ENCODE measurements around the gene APBA2.

Gene APBA2

DNA sequence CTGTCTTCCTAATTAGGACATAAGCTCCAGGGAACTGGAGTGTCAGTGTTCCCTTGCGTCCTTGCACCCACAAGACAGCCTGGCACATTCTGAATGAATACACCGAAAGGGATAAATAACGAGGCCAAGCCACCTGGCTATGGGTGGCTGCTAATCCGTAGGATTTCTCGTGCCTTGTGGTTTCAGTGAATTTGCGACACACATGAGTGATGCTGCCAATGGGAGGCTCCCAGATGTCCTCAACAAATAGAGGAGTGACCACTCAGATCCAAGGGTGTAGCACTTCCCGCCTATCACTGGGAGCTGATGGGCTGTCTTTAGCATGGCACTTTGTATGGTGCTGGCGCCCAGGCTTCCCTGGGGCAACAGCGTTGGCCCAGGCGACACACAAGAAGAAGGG lies 43.4 kb downstream of the APBA2 start:
- in situ Hi-C loops (cut with MboI; ENCODE audit: low pct_unique_long_range_greater_than_20kb, low sequenced_read_pairs), result loop anchor here (25.0 kb wide), 1 partner anchor 108 kb away; no protein-coding TSS in a partner anchor
- no peak for DNase-seq

DNA sequence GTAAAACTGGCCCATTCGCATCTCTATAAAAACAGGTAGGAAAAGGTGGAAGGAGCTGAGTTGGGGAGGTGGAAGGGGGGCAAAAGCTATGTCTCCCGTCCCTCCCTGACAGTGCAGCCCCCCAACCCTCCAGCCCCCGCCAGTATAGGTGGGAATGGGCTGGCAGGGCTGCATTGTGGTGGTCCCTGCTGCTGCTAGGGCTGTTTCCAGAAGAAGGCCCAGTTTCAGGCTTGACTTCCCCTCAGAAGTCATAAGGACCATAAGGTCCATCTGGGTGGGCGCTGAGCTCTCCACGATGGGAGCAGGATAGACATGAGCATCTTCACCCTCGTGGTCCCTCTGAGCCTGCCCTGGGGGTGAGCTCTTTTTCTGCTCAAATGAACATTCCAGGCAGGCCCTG lies 44.2 kb downstream of the APBA2 start:
- in situ Hi-C loops (cut with MboI; ENCODE audit: low pct_unique_long_range_greater_than_20kb, low sequenced_read_pairs), result loop anchor here (25.0 kb wide), 1 partner anchor 107 kb away; no protein-coding TSS in a partner anchor
- no peak for DNase-seq

DNA sequence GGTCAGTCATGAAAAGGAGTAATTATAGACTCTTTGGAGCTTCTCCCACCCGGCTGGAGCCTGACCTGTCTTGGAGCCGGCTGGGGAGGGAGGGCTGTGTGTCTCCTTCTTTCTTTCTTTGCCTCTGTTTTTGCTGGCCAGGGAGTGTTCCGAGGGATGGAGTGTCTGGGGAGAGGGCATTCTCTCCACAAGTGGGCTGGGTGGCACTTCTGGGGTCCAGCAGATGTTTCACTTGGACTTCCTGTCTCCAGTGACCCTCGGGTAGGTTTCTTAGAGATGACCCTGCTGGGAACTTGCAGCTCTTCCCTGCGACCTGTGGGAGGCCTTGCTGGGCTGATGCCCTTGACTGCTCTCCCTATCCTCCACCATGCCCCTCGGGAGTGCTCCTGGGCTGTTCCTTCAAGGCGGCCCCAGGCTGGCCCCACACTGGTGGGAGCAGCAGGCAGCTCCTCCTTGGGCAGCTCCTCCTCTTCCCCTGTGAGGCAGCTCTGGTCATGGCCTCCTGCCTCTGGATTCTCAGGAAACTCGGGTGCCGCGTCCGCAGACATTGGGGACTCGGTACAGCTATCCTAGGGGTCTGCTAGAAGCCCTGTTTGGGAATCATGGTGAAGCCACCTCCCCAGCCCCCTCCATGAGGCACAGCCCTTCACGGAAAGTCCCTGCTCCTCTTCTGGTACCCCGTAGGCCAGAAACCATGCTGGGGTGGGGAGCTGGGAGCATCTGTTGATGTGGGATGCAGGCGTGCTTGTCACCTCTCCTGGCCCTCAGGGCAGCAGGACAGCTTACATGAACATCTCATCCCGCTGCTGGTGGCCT lies 44.9 kb downstream of the APBA2 start:
- no peak for DNase-seq
- in situ Hi-C loops (cut with MboI; ENCODE audit: low pct_unique_long_range_greater_than_20kb, low sequenced_read_pairs), result loop anchor here (25.0 kb wide), 1 partner anchor 107 kb away; no protein-coding TSS in a partner anchor

DNA sequence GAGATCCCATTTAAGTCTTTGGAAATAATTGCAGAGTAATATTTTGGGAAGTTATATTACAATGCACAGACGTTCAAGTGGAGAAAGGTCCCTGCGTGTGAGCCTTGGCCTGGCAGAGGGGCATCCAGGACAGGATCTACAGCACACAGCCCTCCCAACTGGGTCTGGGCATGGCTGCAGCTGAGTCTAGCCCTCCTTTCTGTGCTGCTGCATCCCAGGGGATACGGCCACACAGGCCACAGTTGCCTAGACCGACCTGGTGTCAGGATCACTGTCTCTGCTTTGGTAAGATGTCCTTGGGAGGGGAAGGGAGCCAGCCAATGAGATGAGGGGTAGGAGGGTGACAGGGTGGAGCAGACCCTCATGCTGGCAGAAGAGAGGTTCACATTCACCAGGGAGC lies 46.1 kb downstream of the APBA2 start:
- DNase-seq, result no peak
- in situ Hi-C loops (cut with MboI; ENCODE audit: low pct_unique_long_range_greater_than_20kb, low sequenced_read_pairs), result loop anchor here (25.0 kb wide), 1 partner anchor 105 kb away; no protein-coding TSS in a partner anchor

DNA sequence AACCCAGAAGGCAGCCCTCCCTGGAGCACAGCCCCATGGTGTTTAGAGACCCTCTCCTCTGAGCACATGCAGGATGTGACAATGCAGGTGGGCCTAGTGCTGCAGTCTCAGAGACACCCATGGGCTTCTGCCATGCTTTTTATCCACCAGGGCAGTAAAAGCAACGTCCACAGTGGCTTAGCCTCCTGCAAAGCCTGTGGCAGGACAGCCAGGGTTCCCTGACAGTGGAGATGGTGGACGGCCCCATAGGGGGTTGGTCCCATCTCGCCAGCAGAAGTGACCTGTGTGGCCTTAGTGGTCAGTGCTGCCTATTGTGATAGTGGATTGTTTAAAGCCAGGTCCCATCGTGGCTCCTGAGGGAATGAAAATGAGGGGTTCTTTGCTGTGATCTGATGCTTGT lies 46.6 kb downstream of the APBA2 start:
- DNase-seq, result no peak
- in situ Hi-C loops (cut with MboI; ENCODE audit: low pct_unique_long_range_greater_than_20kb, low sequenced_read_pairs), result loop anchor here (25.0 kb wide), 1 partner anchor 105 kb away; no protein-coding TSS in a partner anchor

DNA sequence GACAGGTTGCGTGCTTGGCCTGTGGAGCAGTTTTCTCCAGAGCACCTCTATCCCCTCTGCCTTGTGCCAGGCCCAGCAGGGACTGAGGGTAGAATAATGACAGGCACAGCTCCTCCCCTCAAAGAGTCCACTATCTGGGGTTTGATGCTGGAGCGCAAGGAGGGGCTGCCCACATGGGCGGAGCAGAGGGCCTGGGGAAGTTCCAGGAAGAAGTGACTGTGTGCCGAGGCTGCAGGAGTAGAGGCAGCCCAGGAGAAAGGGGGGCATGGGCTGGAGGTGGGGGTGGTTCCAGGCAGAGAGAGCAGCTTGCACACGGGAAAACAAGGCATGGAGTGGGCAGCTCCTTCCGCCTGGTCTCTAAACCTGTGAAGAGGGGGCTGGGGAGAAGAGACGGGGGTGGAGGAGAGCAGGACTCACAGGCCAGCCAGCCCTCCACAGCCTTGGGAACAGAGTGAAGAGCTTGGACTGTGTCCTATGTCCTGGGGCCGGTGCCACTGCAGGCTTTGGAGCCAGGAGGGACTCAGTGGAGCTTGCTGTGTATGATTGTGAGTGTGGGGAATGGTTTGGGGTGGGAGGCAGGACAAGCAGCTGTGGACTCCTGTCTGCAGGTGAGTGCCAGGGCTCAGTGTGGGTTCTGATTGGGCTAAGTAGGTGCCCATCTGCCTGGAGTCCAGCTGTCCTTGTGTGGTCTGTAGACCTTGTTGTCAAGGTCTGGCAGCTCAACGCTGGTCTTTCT lies 48.1 kb downstream of the APBA2 start:
- no peak for DNase-seq
- in situ Hi-C loops (cut with MboI; ENCODE audit: low pct_unique_long_range_greater_than_20kb, low sequenced_read_pairs), result loop anchor here (25.0 kb wide), 1 partner anchor 103 kb away; no protein-coding TSS in a partner anchor

DNA sequence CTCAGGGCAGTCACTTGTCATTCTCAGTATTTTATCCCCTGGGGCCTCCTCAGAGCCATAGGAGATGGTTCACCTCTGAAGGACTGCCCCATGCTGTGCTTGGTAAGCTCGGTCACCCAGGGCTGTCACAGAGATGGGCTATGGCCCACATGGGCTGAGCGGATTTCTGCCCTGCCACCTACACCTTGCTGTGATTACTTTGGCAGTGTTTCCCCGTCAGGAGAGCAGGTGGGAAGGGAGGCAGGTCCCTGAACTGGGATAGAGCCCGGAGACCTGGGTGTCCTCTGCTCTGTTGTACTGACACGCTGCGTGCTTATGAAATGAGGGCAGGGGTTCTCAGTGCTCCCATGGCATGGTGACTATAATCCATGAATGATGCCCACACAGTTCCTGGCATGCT lies 48.9 kb downstream of the APBA2 start:
- DNase-seq, result no peak
- in situ Hi-C loops (cut with MboI; ENCODE audit: low pct_unique_long_range_greater_than_20kb, low sequenced_read_pairs), result loop anchor here (25.0 kb wide), 1 partner anchor 103 kb away; no protein-coding TSS in a partner anchor

DNA sequence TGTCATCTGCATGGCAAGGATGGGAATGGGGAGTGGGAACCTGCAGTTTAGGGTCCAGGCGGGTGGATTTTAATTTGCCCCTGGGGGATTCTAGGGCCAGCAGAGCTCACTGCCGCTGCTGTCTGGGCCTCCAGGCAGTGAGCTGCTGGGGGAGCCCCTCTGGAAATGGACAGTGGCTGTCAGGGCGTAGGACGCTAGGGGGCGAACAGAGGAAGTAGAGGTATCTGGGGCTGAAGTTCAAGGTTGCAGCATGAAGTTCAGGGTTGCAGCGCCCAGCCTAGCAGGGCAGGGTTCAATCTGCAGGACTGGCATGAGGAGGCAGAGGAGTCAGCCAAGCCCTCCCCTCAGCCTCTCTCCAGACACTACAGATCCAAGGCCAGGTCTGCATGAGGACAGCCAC lies 49.5 kb downstream of the APBA2 start:
- DNase-seq, result peak; percentile 47

DNA sequence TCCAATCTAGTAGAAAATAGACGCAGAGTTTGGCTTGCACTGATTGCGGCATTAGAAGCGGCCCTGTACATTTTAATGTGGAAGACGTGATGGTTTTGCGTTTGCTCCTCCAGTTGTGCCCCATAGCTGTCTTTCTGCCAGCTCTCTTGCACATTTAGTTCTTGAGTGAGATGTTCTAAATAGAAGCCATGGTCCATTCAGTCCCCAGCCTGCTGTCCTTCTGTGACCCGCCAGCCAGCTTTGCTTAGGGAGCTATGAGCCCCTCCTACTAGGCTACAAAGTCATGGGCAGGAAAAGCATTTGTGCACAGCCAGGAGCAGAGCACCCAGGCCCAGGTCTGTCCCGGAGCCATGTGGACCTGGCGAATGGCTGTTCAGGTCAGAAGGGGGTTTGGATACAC lies 50.3 kb downstream of the APBA2 start:
- no peak for DNase-seq
- in situ Hi-C loops (cut with MboI; ENCODE audit: low pct_unique_long_range_greater_than_20kb, low sequenced_read_pairs), result loop anchor here (25.0 kb wide), 1 partner anchor 101 kb away; no protein-coding TSS in a partner anchor

More for the DNA sequence above, 49.5 kb downstream of the APBA2 start:
- in situ Hi-C loops (cut with MboI; ENCODE audit: low pct_unique_long_range_greater_than_20kb, low sequenced_read_pairs), result loop anchor here (25.0 kb wide), 1 partner anchor 102 kb away; no protein-coding TSS in a partner anchor

DNA sequence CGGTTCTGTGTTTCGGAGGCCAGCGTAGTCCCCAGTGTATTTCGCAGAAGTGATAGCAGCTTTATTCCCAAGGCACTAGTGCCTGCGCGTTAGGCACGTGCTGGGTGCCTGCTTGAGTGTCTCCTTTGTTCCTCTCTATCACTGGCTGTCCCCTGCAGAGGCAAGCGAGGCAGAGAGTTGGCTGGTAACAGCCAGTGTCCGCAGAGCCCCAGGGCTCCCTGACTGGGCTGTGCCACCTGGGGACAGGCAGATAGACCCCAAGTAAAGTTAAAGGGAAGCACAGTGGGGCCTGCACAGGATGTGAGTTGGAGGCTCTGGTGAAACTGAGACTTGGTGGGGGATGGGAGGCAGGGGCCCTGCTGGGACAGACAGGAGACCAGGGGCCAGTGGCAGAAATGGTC lies 50.7 kb downstream of the APBA2 start:
- in situ Hi-C loops (cut with MboI; ENCODE audit: low pct_unique_long_range_greater_than_20kb, low sequenced_read_pairs), result loop anchor here (25.0 kb wide), 1 partner anchor 101 kb away; no protein-coding TSS in a partner anchor

DNA sequence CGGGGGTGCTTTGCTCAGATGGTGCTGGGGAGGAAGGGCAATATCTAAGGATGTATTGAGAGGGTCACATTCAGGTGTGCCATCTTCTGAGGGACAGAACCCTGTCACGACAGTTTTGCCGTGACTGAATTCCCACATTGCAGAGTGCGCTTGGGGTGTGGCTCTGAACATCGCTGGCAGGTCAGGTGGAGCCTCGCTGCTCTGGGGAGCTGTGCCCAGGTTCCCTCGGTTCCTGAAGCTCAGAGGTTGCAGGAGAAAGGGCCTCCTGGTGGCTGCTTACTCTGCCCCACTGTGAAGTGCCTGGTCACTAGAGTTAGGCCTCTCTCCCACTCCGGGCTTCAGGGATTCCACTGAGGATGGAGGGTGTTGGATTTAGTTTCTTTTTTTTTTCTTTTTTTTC lies 51.5 kb downstream of the APBA2 start:
- DNase-seq, result no peak
- in situ Hi-C loops (cut with MboI; ENCODE audit: low pct_unique_long_range_greater_than_20kb, low sequenced_read_pairs), result loop anchor here (25.0 kb wide), 1 partner anchor 100 kb away; no protein-coding TSS in a partner anchor

More for the DNA sequence above, 50.7 kb downstream of the APBA2 start:
- no peak for DNase-seq

DNA sequence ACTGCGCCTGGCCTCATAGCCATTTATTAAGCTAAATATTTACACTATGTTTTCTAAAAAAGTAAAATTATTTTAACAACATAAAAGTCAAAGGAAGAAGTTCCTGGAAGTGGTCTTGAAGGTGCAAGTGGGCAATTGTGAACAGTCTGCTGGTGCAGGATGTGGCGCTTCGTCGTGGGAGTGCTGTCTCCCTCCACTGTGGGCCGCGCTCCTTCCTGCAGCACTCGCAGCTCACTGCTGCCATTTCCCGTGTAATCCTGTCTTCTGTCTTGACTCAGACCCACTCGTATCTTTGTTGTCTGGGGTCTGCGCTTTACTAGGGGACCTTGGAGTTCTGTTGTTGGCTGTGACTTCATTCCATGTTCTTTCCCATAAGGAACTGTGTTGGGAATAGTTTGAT lies 56.3 kb downstream of the APBA2 start:
- in situ Hi-C loops (cut with MboI; ENCODE audit: low pct_unique_long_range_greater_than_20kb, low sequenced_read_pairs), result loop anchor here (25.0 kb wide), 1 partner anchor 95 kb away; no protein-coding TSS in a partner anchor
- no peak for DNase-seq

DNA sequence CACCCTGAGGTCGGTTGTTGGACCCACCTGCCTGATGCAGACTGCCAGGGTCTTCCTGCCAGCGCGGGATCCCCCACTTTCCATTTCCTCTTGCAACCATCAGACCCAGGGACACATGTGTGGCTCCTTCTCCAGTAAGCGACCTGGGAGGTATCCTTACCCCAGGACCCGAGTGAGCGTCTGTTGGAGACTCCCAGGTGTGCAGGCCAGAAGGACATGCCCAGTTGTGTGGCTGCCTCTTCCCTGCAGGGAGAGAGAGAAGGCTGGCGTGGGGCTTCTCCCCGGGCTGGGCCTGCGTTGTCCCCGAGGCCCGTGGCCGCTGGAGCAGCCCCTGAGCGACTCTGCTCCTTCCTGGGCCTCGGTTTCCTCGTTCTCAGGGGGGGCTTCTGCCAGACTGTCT lies 56.8 kb downstream of the APBA2 start:
- DNase-seq, result no peak
- in situ Hi-C loops (cut with MboI; ENCODE audit: low pct_unique_long_range_greater_than_20kb, low sequenced_read_pairs), result loop anchor here (25.0 kb wide), 1 partner anchor 95 kb away; no protein-coding TSS in a partner anchor

DNA sequence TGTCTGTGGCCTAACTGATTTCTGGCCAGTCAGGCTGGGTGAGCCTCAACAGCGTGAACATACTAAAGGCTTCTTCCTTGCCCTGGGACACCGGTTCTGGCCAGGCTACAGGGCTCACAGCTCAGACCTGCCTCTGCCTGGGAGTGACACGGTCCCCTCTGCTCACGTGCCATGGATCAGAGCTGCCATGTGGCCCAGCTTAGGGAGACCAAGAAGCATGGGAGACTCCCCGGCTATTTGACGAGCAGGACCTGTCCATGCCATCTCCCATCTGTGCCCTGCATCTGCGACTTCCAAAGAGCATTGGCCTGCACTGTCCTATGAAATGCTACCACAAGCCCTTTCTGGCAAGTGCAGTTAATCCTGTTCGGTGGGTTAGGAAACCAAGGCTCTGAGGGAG lies 57.4 kb downstream of the APBA2 start:
- DNase-seq, result no peak
- in situ Hi-C loops (cut with MboI; ENCODE audit: low pct_unique_long_range_greater_than_20kb, low sequenced_read_pairs), result loop anchor here (25.0 kb wide), 1 partner anchor 94 kb away; no protein-coding TSS in a partner anchor

DNA sequence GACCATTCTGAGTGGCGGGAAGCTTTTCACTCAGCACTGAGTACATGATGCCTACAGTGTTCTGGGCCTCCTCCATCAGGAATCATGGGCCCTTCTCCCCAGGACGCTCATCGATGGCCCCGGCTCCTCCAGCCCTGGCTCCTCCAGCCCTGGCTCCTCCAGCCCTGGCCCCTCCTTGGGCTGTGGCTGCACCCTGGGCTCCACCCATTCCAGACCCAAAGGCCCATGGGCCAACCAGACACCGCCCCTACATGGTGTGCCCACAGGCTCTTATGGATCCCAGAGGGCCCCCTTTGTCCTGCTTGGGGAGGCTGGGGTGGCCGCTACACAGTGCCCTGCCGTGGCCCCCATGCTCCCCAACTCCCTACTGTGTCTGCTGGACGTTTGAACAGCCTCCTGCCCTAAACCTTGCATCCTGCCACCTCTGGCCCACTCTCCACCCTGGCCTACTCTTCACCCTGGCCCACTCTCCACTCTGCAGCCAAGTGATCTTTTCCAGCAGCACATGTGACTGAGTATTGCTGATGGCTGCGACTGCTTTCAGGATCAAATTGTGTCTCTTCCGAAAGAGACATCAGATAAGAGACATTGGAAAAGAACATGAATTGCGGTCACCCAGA lies 57.9 kb downstream of the APBA2 start:
- no peak for DNase-seq
- in situ Hi-C loops (cut with MboI; ENCODE audit: low pct_unique_long_range_greater_than_20kb, low sequenced_read_pairs), result loop anchor here (25.0 kb wide), 1 partner anchor 94 kb away; no protein-coding TSS in a partner anchor

DNA sequence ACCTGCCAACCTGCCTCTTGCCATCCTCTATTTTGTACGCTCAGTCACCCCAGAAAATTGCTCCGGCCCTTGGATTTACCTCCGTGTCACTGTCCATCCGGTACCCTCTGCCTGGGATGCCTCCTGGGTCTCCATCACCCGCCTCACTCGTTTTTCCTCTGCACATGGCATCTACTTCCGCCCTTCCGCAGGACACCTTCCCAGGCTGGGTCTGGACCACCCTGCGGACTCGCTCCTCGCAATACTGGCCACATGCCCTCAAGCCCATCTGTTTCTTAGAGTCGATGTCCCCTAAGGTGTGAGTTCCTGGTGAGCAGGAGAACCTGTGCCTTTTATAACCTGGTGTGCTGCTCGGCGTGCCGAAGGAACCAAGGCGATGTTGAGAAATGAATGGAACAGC lies 58.5 kb downstream of the APBA2 start:
- in situ Hi-C loops (cut with MboI; ENCODE audit: low pct_unique_long_range_greater_than_20kb, low sequenced_read_pairs), result loop anchor here (25.0 kb wide), 1 partner anchor 93 kb away; no protein-coding TSS in a partner anchor
- no peak for DNase-seq

DNA sequence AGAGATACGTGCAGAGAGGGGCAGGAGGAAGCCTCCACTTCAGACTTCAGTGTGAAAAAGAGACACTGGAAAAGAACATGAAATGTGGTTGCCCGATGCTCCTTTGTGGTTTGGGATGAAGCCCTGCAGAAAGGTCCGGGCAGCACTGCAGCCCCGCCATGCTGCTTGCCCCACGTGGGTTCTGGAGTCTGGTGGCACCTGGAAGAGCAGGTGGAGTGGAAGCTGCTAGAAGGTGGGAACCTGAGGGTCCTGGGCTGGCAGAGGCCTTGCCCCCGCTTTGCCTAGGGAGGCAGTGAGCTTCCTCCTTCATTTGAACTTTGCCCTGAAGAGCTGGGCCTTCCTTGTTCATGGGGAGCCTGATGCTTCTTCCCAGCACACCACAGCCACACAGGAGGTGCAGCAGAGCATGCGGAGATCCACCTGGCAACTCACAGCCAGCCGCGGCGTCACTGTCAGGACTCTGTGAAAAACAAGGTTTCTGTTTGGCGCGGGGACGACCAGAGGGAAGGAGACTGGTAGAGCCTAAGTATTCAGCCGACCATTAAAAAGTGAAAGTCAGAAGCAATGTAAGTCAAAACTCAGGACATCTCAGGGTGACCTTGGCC lies 59.0 kb downstream of the APBA2 start:
- in situ Hi-C loops (cut with MboI; ENCODE audit: low pct_unique_long_range_greater_than_20kb, low sequenced_read_pairs), result loop anchor here (25.0 kb wide), 1 partner anchor 93 kb away; no protein-coding TSS in a partner anchor
- no peak for DNase-seq

DNA sequence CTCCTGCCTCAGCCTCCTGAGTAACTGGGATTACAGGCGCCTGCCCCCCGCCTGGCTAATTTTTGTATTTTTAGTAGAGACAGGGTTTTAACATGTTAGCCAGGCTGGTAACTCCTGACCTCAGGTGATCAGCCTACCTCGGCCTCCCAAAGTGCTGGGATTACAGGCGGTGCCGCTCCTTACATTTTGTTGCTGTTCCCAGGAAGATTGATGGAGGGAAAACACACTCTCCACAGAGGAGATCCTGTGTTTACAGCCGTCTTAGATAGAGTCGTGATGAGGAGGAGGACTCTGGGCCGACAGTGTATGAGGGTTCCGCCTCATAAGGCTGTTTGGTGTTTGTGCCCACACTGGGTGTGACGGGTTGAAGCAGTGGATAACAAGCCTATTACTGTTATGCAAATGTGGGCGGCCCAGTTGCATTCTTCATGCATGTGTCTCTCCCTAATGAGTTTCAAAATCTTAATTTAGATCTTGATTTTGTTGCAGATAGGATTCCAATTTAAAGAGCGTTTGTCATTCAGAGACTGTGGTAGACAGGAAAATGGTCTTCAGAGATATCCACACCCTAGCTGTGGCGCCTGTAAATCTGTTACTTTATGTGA lies 60.0 kb downstream of the APBA2 start:
- DNase-seq, result no peak
- in situ Hi-C loops (cut with MboI; ENCODE audit: low pct_unique_long_range_greater_than_20kb, low sequenced_read_pairs), result loop anchor here (25.0 kb wide), 1 partner anchor 92 kb away; no protein-coding TSS in a partner anchor
